H9 (cell line): ENCODE data around the gene SIRT7. TPM values are rescaled to one million over a fixed set of nuclear protein-coding genes. Genes with fewer than 3 reads are reported as not detected.

Experiments
- DNase-seq: peaks from one replicate; pipeline ENCODE4 v3.0.0-alpha.2; 2017
- H2AFZ ChIP-seq: one replicate; pipeline ENCODE4 v1.6.1; 2013; ENCODE audit warnings: mild to moderate bottlenecking, low read length, control low read depth, moderate library complexity
- H2AK5ac ChIP-seq: 2 replicates; pipeline ENCODE4 v1.6.1; 2013; ENCODE audit warnings: low read length, control low read depth, mixed read lengths; ENCODE audit not compliant: insufficient read length
- H2BK120ac ChIP-seq: one replicate; pipeline ENCODE4 v1.6.1; 2013; ENCODE audit warnings: low read depth, mild to moderate bottlenecking, low read length, control low read depth, inconsistent platforms; ENCODE audit not compliant: poor library complexity, severe bottlenecking
- H2BK12ac ChIP-seq: 2 replicates; pipeline ENCODE4 v1.6.1; 2013; ENCODE audit warnings: low read length, control low read depth, mixed read lengths, low read depth; ENCODE audit not compliant: insufficient read length
- H2BK15ac ChIP-seq: 2 replicates; pipeline ENCODE4 v1.6.1; 2013; ENCODE audit warnings: low read depth, low read length, control low read depth
- H2BK20ac ChIP-seq: one replicate; pipeline ENCODE4 v1.6.1; 2013; ENCODE audit warnings: low read depth, mild to moderate bottlenecking, low read length, control low read depth, inconsistent platforms; ENCODE audit not compliant: poor library complexity, severe bottlenecking
- H2BK5ac ChIP-seq: 2 replicates; pipeline ENCODE4 v1.6.1; 2013; ENCODE audit warnings: low read length, control low read depth, mixed read lengths; ENCODE audit not compliant: insufficient read length
- H3K14ac ChIP-seq: 2 replicates; pipeline ENCODE4 v1.6.1; 2013; ENCODE audit warnings: low read length, control low read depth; ENCODE audit not compliant: insufficient read depth
- H3K18ac ChIP-seq: 2 replicates; pipeline ENCODE4 v1.6.1; 2013; ENCODE audit warnings: low read depth, mild to moderate bottlenecking, mixed read lengths, low read length, control low read depth; ENCODE audit not compliant: insufficient read length
- H3K23ac ChIP-seq: 2 replicates; pipeline ENCODE4 v1.6.1; 2013; ENCODE audit warnings: low read length, control low read depth, mixed read lengths, low read depth; ENCODE audit not compliant: insufficient read length
- H3K23me2 ChIP-seq: 2 replicates; pipeline ENCODE4 v1.6.1; 2013; ENCODE audit warnings: low read depth, mild to moderate bottlenecking, mixed read lengths, low read length, control low read depth; ENCODE audit not compliant: insufficient read length, poor library complexity, severe bottlenecking
- H3K27ac ChIP-seq: 2 replicates; pipeline ENCODE4 v1.5.1; 2013; ENCODE audit warnings: low read length, control low read depth, mixed read lengths, low read depth; ENCODE audit not compliant: insufficient read length
- H3K27me3 ChIP-seq: 2 replicates; pipeline ENCODE4 v1.6.1; 2013; ENCODE audit warnings: low read length, control low read depth, inconsistent platforms; ENCODE audit not compliant: insufficient read depth
- H3K4ac ChIP-seq: 2 replicates; pipeline ENCODE4 v1.6.1; 2013; ENCODE audit warnings: low read depth, mild to moderate bottlenecking, control low read depth, inconsistent platforms, low read length, moderate library complexity
- H3K4me1 ChIP-seq: 2 replicates; pipeline ENCODE4 v1.6.1; 2013; ENCODE audit warnings: low read length, control low read depth, inconsistent platforms; ENCODE audit not compliant: insufficient read depth
- H3K4me2 ChIP-seq: 2 replicates; pipeline ENCODE4 v1.6.1; 2013; ENCODE audit warnings: low read length, control low read depth, mixed read lengths; ENCODE audit not compliant: insufficient read length, insufficient read depth
- H3K56ac ChIP-seq: 2 replicates; pipeline ENCODE4 v1.6.1; 2013; ENCODE audit warnings: low read depth, mild to moderate bottlenecking, mixed read lengths, low read length, control low read depth; ENCODE audit not compliant: insufficient read length
- H3K79me1 ChIP-seq: 2 replicates; pipeline ENCODE4 v1.6.1; 2013; ENCODE audit warnings: low read depth, mild to moderate bottlenecking, moderate library complexity, low read length, control low read depth, inconsistent platforms; ENCODE audit not compliant: insufficient read depth, poor library complexity, severe bottlenecking
- H3K79me2 ChIP-seq: 2 replicates; pipeline ENCODE4 v1.6.1; 2013; ENCODE audit warnings: low read length, control low read depth, inconsistent platforms; ENCODE audit not compliant: insufficient read depth
- H3K9ac ChIP-seq: 2 replicates; pipeline ENCODE4 v1.6.1; 2013; ENCODE audit warnings: low read length, control low read depth, mixed read lengths; ENCODE audit not compliant: insufficient read length; ENCODE audit errors: extremely low read depth
- H3K9me3 ChIP-seq: one replicate; pipeline ENCODE4 v1.6.1; 2013; ENCODE audit warnings: low read depth, low read length, inconsistent platforms; ENCODE audit not compliant: control insufficient read depth
- H3T11ph ChIP-seq: one replicate; pipeline ENCODE4 v1.6.1; 2013; ENCODE audit warnings: mild to moderate bottlenecking, low read length, control low read depth, inconsistent platforms
- H4K20me1 ChIP-seq: one replicate; pipeline ENCODE4 v1.6.1; 2013; ENCODE audit not compliant: control insufficient read depth, insufficient read length, insufficient read depth
- H4K5ac ChIP-seq: 2 replicates; pipeline ENCODE4 v1.6.1; 2013; ENCODE audit warnings: low read depth, mild to moderate bottlenecking, mixed read lengths, low read length, control low read depth; ENCODE audit not compliant: insufficient read length
- H4K8ac ChIP-seq: replicated peaks from 2 replicates; pipeline ENCODE4 v1.6.1; 2013; ENCODE audit warnings: low read length, control low read depth, mixed read lengths, low read depth; ENCODE audit not compliant: insufficient read length
- H4K91ac ChIP-seq: 2 replicates; pipeline ENCODE4 v1.6.1; 2013; ENCODE audit warnings: low read depth, mild to moderate bottlenecking, moderate library complexity, mixed read lengths, low read length, control low read depth; ENCODE audit not compliant: insufficient read length
- H3K27ac Mint-ChIP-seq, 3 experiments: 2 replicates in 2 of 3; 3 replicates in 1 of 3; pipeline ENCODE4 v1.8.0; 2020 to 2021; ENCODE audit warnings: mixed read lengths in 3 of 3, mild to moderate bottlenecking in 1 of 3, moderate library complexity in 1 of 3
- H3K27me3 Mint-ChIP-seq: 2 replicates; pipeline ENCODE4 v1.8.0; 2021; ENCODE audit warnings: low read depth, mild to moderate bottlenecking, moderate library complexity, mixed read lengths
- H3K36me3 Mint-ChIP-seq, 3 experiments: 2 replicates in 2 of 3; 3 replicates in 1 of 3; pipeline ENCODE4 v1.8.0; 2020 to 2021; ENCODE audit warnings: low read depth in 3 of 3, mixed read lengths in 3 of 3; ENCODE audit not compliant: insufficient read depth in 1 of 3
- H3K4me1 Mint-ChIP-seq, 2 experiments: 2 replicates each; pipeline ENCODE4 v1.8.0; 2020; ENCODE audit warnings: mixed read lengths in 2 of 2
- H3K4me3 Mint-ChIP-seq, 2 experiments: 2 replicates in 1 of 2; 3 replicates in 1 of 2; pipeline ENCODE4 v1.8.0; 2020 to 2021; ENCODE audit warnings: mild to moderate bottlenecking in 2 of 2, mixed read lengths in 2 of 2, moderate library complexity in 1 of 2
- H3K9me3 Mint-ChIP-seq, 2 experiments: 2 replicates in 1 of 2; 3 replicates in 1 of 2; pipeline ENCODE4 v1.8.0; 2020; ENCODE audit warnings: mild to moderate bottlenecking in 2 of 2, mixed read lengths in 2 of 2, moderate library complexity in 1 of 2
- CTCF ChIP-seq: fragments of 200-600 bp; sonication (generic); conservative IDR thresholded peaks from 3 replicates; pipeline ENCODE4 v1.8.0; 2021; ENCODE audit warnings: antibody characterized with exemption, mild to moderate bottlenecking
- WGBS: extraction: QIAGEN DNeasy Blood & Tissue Kit; methylation state at CpG from one replicate; pipeline ENCODE4 v1.1.7; 2013; ENCODE audit warnings: missing lambda C conversion rate, low lambda C conversion rate, mixed read lengths; ENCODE audit not compliant: insufficient read length; ENCODE audit errors: extremely low coverage; 5-methylcytosine and 5-hydroxymethylcytosine counted together
- total RNA-seq: library from RNA; stranded (reverse); gene quantifications from 2 replicates; pipeline ENCODE4 v1.2.1, GENCODE V29; 2021

SIRT7 gene
- total RNA-seq, 1 experiment from 2014 or later = 29.7 TPM

DNA sequence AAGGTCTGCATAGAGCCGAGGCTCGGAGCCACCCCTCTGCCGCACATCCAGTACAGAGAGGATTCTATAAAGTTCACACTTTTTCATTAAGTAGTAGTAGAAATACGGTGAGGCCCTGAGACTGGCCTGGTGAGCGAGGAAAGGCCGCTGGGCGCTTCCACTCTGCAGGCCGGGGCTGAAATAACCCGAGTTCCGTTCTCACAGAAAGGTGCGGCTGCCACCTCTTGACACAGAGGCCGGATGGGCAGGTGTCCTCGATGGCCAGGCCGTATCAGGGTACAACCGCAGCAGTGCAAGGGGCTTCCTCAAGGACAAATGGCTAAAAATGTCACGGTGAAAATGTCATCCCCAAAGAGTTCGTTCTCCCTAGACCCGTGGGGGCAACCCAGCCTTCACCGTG lies 6.0 kb downstream of the SIRT7 start:
- Histone ChIP-seq H2BK12ac (no peak overlapping the region), H3K14ac (no peak overlapping the region), H3K9me3 (no peaks in the 10 kb centered on the region), H3K23me2 (peaks cover 6% of the 10 kb centered on the region), H3K56ac (no peak overlapping the region), H2BK15ac (no peak overlapping the region), H3K4me2 (no peak overlapping the region), H4K91ac (no peak overlapping the region), H4K20me1 (no peaks in the 10 kb centered on the region), H3K79me1 (no peaks in the 10 kb centered on the region), H2BK5ac (no peak overlapping the region), H2AK5ac (no peak overlapping the region), H4K8ac (no peak overlapping the region), H2BK120ac (no peak overlapping the region), H3T11ph (no peak overlapping the region), H3K27me3 (no peaks in the 10 kb centered on the region), H3K18ac (no peak overlapping the region), H3K4me1 (no peaks in the 10 kb centered on the region), H3K23ac (no peak overlapping the region), H3K79me2 (no peaks in the 10 kb centered on the region; the same call in 1 of the 2 replicates), H3K9ac (no peak overlapping the region), H2AFZ (no peak overlapping the region), H3K4ac (no peak overlapping the region), H4K5ac (no peak overlapping the region), H3K27ac (no peak overlapping the region), H2BK20ac (no peak overlapping the region)
- Mint-ChIP-seq H3K4me3 (peak overlapping the region; percentile 36 to 73; a peak in 3 of 5 replicates), H3K4me1 (peaks cover 4 to 8% of the 10 kb centered on the region in 2 experiments), H3K27ac (peak overlapping the region in 1 of 3 experiments; percentile 27; a peak in 1 of 7 replicates), H3K9me3 (no peaks in the 10 kb centered on the region; a peak in 1 of 5 replicates), H3K36me3 (peaks cover 15 to 43% (median 36%) of the 10 kb centered on the region in 3 experiments; a peak in 6 of 7 replicates), H3K27me3 (no peaks in the 10 kb centered on the region)
- no peak for DNase-seq
- WGBS = no CpG with 5 or more reads among the region's 19 CpGs
- no peak; the same call in 2 of the 3 replicates for TF ChIP-seq CTCF
